Chondrocyte (in vitro differentiated cells): ENCODE data around the gene CENPU. TPM values are rescaled to one million over a fixed set of nuclear protein-coding genes. Genes with fewer than 3 reads are reported as not detected.

Source experiments
- DNase-seq: peaks from one replicate; pipeline ENCODE4 v3.0.0; 2021; ENCODE audit warnings: mixed read lengths, low spot score
- H3K27ac Mint-ChIP-seq: one replicate; pipeline ENCODE4 v1.8.0; 2021; ENCODE audit warnings: mild to moderate bottlenecking, moderate library complexity, mixed read lengths; ENCODE audit not compliant: unreplicated experiment
- H3K27me3 Mint-ChIP-seq: 2 replicates; pipeline ENCODE4 v1.8.0; 2021; ENCODE audit warnings: low read depth, mixed read lengths
- H3K36me3 Mint-ChIP-seq: 2 replicates; pipeline ENCODE4 v1.8.0; 2021; ENCODE audit warnings: low read depth, mixed read lengths
- H3K4me1 Mint-ChIP-seq: 2 replicates; pipeline ENCODE4 v1.8.0; 2021; ENCODE audit warnings: low read depth, mild to moderate bottlenecking, mixed read lengths
- H3K4me3 Mint-ChIP-seq: one replicate; pipeline ENCODE4 v1.8.0; 2021; ENCODE audit warnings: mild to moderate bottlenecking, moderate library complexity, mixed read lengths; ENCODE audit not compliant: unreplicated experiment
- H3K9me3 Mint-ChIP-seq: 2 replicates; pipeline ENCODE4 v1.8.0; 2021; ENCODE audit warnings: low read depth, mixed read lengths
- CTCF ChIP-seq: fragments of 200-600 bp; sonication (generic); IDR thresholded peaks from 2 replicates; pipeline ENCODE4 v1.5.0; 2021; ENCODE audit warnings: antibody characterized with exemption, mild to moderate bottlenecking, moderate library complexity
- total RNA-seq: library from RNA; stranded (reverse); gene quantifications from 3 replicates; pipeline ENCODE4 v1.2.1, GENCODE V29; 2021

Gene CENPU
- total RNA-seq, 1 donor from 2014 or later, result 5.7 TPM

GRCh38 chr4:184689681-184690080 is 44.2 kb downstream of the CENPU start:
- no peak overlapping the region for H3K4me3 Mint-ChIP-seq
- H3K27me3 Mint-ChIP-seq, result no peaks in the 10 kb centered on the region
- no peak for TF ChIP-seq CTCF
- no peak overlapping the region for H3K27ac Mint-ChIP-seq
- H3K36me3 Mint-ChIP-seq, result peaks cover 9% of the 10 kb centered on the region
- DNase-seq, result no peak
- H3K4me1 Mint-ChIP-seq, result peaks cover 15% of the 10 kb centered on the region
- H3K9me3 Mint-ChIP-seq, result peaks cover 3% of the 10 kb centered on the region

- H3K27me3 Mint-ChIP-seq, result no peaks in the 10 kb centered on the region
- H3K36me3 Mint-ChIP-seq, result peaks cover 5% of the 10 kb centered on the region
- H3K9me3 Mint-ChIP-seq, result peaks cover 3% of the 10 kb centered on the region
- peak overlapping the region; percentile 90 for H3K27ac Mint-ChIP-seq
- H3K4me1 Mint-ChIP-seq, result peaks cover 15% of the 10 kb centered on the region
- no peak for DNase-seq
- H3K4me3 Mint-ChIP-seq, result peak overlapping the region; percentile 9
- TF ChIP-seq CTCF, result no peak
Measured at GRCh38 chr4:184688447-184688846, 45.4 kb downstream of the CENPU start.

DNA sequence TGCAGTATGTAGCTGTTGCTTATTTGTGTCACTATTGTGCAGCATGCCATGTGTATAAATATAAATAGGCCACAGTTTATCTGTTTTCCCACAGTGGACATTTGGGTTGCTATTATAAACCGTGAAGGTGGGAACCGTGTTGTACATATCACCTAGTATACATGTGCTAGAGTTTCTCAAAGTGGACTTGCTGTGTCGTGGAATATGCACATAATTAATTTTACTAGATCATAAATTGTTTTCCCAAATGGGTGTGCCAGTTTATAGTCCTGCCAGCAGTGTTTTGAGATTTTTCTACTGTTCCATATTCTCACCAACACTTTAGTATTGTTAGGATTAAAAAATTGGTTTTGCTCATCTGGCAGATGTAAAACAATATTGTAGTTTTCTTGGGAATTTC is 45.9 kb downstream of the CENPU start:
- Mint-ChIP-seq H3K9me3 (peaks cover 3% of the 10 kb centered on the region), H3K27me3 (no peaks in the 10 kb centered on the region), H3K27ac (peak overlapping the region; percentile 90), H3K4me3 (no peak overlapping the region), H3K4me1 (peaks cover 15% of the 10 kb centered on the region), H3K36me3 (peaks cover 5% of the 10 kb centered on the region)
- TF ChIP-seq CTCF, result no peak
- DNase-seq, result no peak

DNA sequence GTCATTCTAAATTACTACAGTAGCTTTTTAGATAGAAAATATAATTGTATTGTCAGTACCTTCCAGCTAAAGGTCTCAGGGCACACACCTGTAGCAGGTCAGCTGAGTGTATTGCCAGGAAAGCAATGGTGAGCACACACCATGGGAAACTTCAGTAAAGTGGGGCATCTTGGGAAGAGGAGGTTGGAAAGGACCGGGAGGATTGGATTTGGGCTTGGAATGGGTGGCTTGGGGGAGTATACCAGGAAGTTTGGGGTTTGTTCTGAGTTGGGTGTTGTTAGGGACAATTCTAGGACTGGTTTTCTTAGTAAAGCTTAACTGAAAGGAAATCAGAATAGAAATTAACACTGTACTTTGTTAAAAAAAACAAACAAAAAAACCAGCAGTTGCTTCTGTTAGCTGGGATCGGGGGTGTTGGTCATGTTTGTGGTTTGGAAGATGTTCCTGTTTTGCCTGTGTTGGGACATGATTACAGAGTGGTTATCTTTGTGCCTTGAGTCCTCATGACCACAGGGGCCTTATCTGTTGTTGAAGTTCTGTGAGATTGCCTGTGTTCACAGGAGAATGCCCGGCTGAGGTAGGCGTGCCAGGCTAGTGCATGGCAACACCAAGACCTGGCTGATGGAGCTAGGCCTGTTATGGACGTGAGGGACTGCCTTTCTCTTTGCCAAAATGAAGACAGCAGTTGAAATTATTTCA is 49.3 kb downstream of the CENPU start:
- Mint-ChIP-seq H3K4me3 (no peak overlapping the region), H3K27ac (no peak overlapping the region), H3K9me3 (no peaks in the 10 kb centered on the region), H3K27me3 (no peaks in the 10 kb centered on the region), H3K36me3 (peaks cover 4% of the 10 kb centered on the region), H3K4me1 (peaks cover 17% of the 10 kb centered on the region)
- TF ChIP-seq CTCF, result no peak
- DNase-seq, result no peak

- TF ChIP-seq CTCF, result no peak
- H3K36me3 Mint-ChIP-seq, result peaks cover 6% of the 10 kb centered on the region
- H3K27ac Mint-ChIP-seq, result no peak overlapping the region
- H3K4me3 Mint-ChIP-seq, result no peak overlapping the region
- no peaks in the 10 kb centered on the region for H3K27me3 Mint-ChIP-seq
- no peak for DNase-seq
- peaks cover 2% of the 10 kb centered on the region for H3K4me1 Mint-ChIP-seq
- H3K9me3 Mint-ChIP-seq, result no peaks in the 10 kb centered on the region
Measured at GRCh38 chr4:184681916-184682315, 52.0 kb downstream of the CENPU start.
